GM19455 (cell line): Measurements from ENCODE around the gene GLI1.

ENCODE experiments used
- ATAC-seq: cut with Tn5 transposase; IDR thresholded peaks from one replicate; pipeline ENCODE4 v1.9.1; 2021; ENCODE audit not compliant: unreplicated experiment

The GLI1 gene

DNA sequence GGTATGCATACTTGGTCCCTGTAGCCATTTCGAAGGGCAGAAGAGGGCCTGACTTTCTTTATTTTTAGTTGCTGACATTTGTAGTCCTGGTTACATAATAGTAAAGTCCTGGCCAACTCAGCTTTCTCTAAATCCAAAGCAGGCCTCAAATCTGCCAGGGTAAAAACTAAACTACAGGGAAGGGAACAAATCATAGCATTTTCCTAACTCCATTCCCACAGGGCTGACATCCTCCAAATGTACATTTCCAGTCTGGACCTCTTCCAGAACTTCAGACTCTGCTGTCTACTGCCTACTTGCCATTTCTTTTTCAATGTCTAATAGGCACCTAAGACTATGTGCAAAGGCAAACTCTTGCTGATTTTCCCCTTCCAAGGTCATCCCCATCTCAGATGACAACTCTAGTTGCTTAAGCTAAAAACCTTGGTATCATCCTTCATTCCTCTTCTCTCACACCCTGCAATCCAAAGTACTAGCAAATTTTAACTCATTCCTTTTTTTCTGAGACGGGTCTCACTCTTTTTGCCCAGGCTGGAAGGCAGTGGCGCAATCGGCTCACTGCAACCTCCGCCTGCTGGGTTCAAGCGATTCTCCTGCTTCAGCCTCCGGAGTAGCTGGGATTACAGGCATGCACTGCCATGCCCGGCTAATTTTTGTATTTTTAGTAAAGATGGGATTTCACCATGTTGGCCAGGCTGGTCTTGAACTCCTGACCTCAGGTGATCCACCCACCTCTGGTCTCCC, 58.8 kb downstream of the GLI1 start:
- ATAC-seq: no peak

GRCh38 chr12:57518920-57519795, 59.6 kb downstream of the GLI1 start:
- ATAC-seq: no peak

GRCh38 chr12:57519796-57520052, 60.1 kb downstream of the GLI1 start:
- peak; percentile 0 for ATAC-seq

- ATAC-seq: peak; percentile 73
These were observed 60.7 kb downstream of the GLI1 start, which contains the start of gene DDIT3 for GRCh38 chr12:57520053-57520818. DDIT3 (minus strand) TSS chr12:57520514; CDS start chr12:57517406, 3,108 bp downstream.

GRCh38 chr12:57521525-57522010, 62.0 kb downstream of the GLI1 start:
- no peak for ATAC-seq
